HepG2 (cell line): ENCODE data around the gene PLEKHA6. TPM values are rescaled to one million over a fixed set of nuclear protein-coding genes. Genes with fewer than 3 reads are reported as not detected.

Experiments
- HMGA1 ChIP-seq: sonication (generic); formaldehyde crosslinking; conservative IDR thresholded peaks from 2 replicates; pipeline ENCODE4 v1.4.0; 2020; ENCODE audit warnings: missing genetic modification reagents
- PHB2 ChIP-seq: fragments of 450-650 bp; IDR thresholded peaks from 2 replicates; pipeline ENCODE4 v1.6.1; 2018; ENCODE audit not compliant: partially characterized antibody
- PRDM10 ChIP-seq: sonication (generic); formaldehyde crosslinking; IDR thresholded peaks from 2 replicates; pipeline ENCODE4 v1.4.0; 2020; ENCODE audit warnings: low read depth, missing genetic modification reagents
- RERE ChIP-seq: IDR thresholded peaks from 2 replicates; pipeline ENCODE4 v1.6.1; 2016; ENCODE audit warnings: low read depth, missing genetic modification reagents, missing compliant biosample characterization
- TEAD2 ChIP-seq: sonication (generic); formaldehyde crosslinking; IDR thresholded peaks from 2 replicates; pipeline ENCODE4 v1.9.0; 2021; ENCODE audit warnings: missing genetic modification reagents
- ZBTB37 ChIP-seq: sonication (generic); formaldehyde crosslinking; IDR thresholded peaks from 2 replicates; pipeline ENCODE4 v1.4.0; 2020; ENCODE audit warnings: mild to moderate bottlenecking, missing genetic modification reagents
- ZNF431 ChIP-seq: sonication (generic); formaldehyde crosslinking; IDR thresholded peaks from 2 replicates; pipeline ENCODE4 v1.9.0; 2022; ENCODE audit warnings: missing genetic modification reagents, low read depth, mild to moderate bottlenecking, borderline replicate concordance
- ZNF629 ChIP-seq: sonication (generic); formaldehyde crosslinking; conservative IDR thresholded peaks from 2 replicates; pipeline ENCODE4 v1.5.0; 2020; ENCODE audit warnings: missing genetic modification reagents
- polyA plus RNA-seq, 8 experiments: library from polyadenylated mRNA; depleted of rRNA in 3 of 8; stranded (reverse) in 7 of 8; unstranded in 1 of 8; fragments of >200 nt; fragmentation: Illumina TruSeq in 4 of 8; extraction: Trizol in 4 of 8; gene quantifications; 2 replicates each; pipeline versions ENCODE4 v1.2.1 to v1.2.3, GENCODE V29; 2011 to 2016; ENCODE audit warnings: low read depth in 4 of 8, missing spikeins in 1 of 8, mixed read lengths in 1 of 8; ENCODE audit not compliant: insufficient read depth in 1 of 8
- total RNA-seq, 5 experiments: library from RNA; depleted of rRNA; stranded (reverse); fragments of >200 nt; fragmentation: Illumina TruSeq; extraction: Trizol; gene quantifications; 2 replicates each; pipeline ENCODE4 v1.2.3, GENCODE V29; 2016; ENCODE audit warnings: low read depth in 1 of 5

PLEKHA6 gene
- total and polyA plus RNA-seq, 2 of the 13 experiments (the other 11 are each of a cell fraction or from before 2014, with no cell fraction given), result 5.3 to 11.4 TPM

- TF ChIP-seq RERE, result no peak
- TF ChIP-seq PRDM10, result no peak
- no peak for TF ChIP-seq ZNF629
- no peak for TF ChIP-seq ZBTB37
- no peak for TF ChIP-seq ZNF431
- TF ChIP-seq PHB2, result no peak
- TF ChIP-seq TEAD2, result no peak
- no peak for TF ChIP-seq HMGA1 (CRISPR knock-in tag)
Observed at GRCh38 chr1:204366759-204367158, 7.0 kb upstream of the PLEKHA6 start (continued).
